H1 (cell line): ENCODE results near the gene DNAJC22. TPM values are rescaled to one million over a fixed set of nuclear protein-coding genes. Genes with fewer than 3 reads are reported as not detected.

Source experiments
- ASH2L ChIP-seq: fragments of 200-600, 300-600 bp; sonication (generic); IDR thresholded peaks from one replicate; pipeline ENCODE4 v1.7.1; 2017; ENCODE audit warnings: low read length
- ATF2 ChIP-seq: IDR thresholded peaks from 2 replicates; pipeline ENCODE4 v1.6.1; 2012; ENCODE audit warnings: low read length, inconsistent platforms
- BACH1 ChIP-seq: IDR thresholded peaks from 2 replicates; pipeline ENCODE4 v1.6.1; 2012; ENCODE audit warnings: low read length, improper control_type of control experiment
- BRCA1 ChIP-seq: IDR thresholded peaks from 2 replicates; pipeline ENCODE4 v1.6.1; 2012; ENCODE audit warnings: low read depth, low read length, improper control_type of control experiment
- CEBPB ChIP-seq: IDR thresholded peaks from 2 replicates; pipeline ENCODE4 v1.6.1; 2012; ENCODE audit warnings: low read depth, low read length
- CTBP2 ChIP-seq: IDR thresholded peaks from 2 replicates; pipeline ENCODE4 v1.7.0; 2011; ENCODE audit warnings: borderline replicate concordance, mild to moderate bottlenecking, moderate library complexity, mixed read lengths, low read length; ENCODE audit not compliant: insufficient read depth, insufficient read length
- E2F6 ChIP-seq: IDR thresholded peaks from 2 replicates; pipeline ENCODE4 v1.6.1; 2012; ENCODE audit warnings: inconsistent platforms
- EZH2 ChIP-seq: fragments of 200-600 bp; sonication (generic); IDR thresholded peaks from 2 replicates; pipeline ENCODE4 v1.7.1; 2012; ENCODE audit warnings: low read depth, mild to moderate bottlenecking, moderate library complexity, low read length, inconsistent platforms; ENCODE audit not compliant: severe bottlenecking
- KDM4A ChIP-seq: IDR thresholded peaks from one replicate; pipeline ENCODE4 v1.7.1; 2012; ENCODE audit warnings: low read depth, mild to moderate bottlenecking, moderate library complexity, low read length, inconsistent platforms; ENCODE audit not compliant: severe bottlenecking
- KDM5A ChIP-seq: fragments of 200-600 bp; IDR thresholded peaks from 2 replicates; pipeline ENCODE4 v1.7.1; 2012; ENCODE audit warnings: mild to moderate bottlenecking, low read length, inconsistent platforms, mixed read lengths
- POLR2A ChIP-seq, 2 experiments: IDR thresholded peaks; 1 replicate in 1 of 2; 2 replicates in 1 of 2; pipeline ENCODE4 v1.6.1; 2011; ENCODE audit warnings: low read depth in 2 of 2, low read length in 2 of 2, mild to moderate bottlenecking in 2 of 2; ENCODE audit errors: control extremely low read depth in 1 of 2
- RNF2 ChIP-seq: fragments of 200-900, 300-1000 bp; sonication (generic); IDR thresholded peaks from 2 replicates; pipeline ENCODE4 v1.7.1; 2016; ENCODE audit warnings: borderline replicate concordance, low read depth, mild to moderate bottlenecking, antibody characterized with exemption, low read length; ENCODE audit not compliant: poor library complexity, severe bottlenecking; ENCODE audit errors: missing control alignments
- RXRA ChIP-seq: IDR thresholded peaks from 2 replicates; pipeline ENCODE4 v1.6.1; 2011; ENCODE audit warnings: low read depth, mild to moderate bottlenecking, low read length, moderate library complexity; ENCODE audit not compliant: insufficient read depth
- SIRT6 ChIP-seq: IDR thresholded peaks from one replicate; pipeline ENCODE4 v1.7.1; 2012; ENCODE audit warnings: low read length, inconsistent platforms
- SP2 ChIP-seq: IDR thresholded peaks from 2 replicates; pipeline ENCODE4 v1.6.1; 2012; ENCODE audit warnings: mild to moderate bottlenecking, low read length, inconsistent platforms
- TEAD4 ChIP-seq: IDR thresholded peaks from 2 replicates; pipeline ENCODE4 v1.6.1; 2012; ENCODE audit warnings: low read depth, low read length, inconsistent platforms, mixed read lengths
- polyA plus RNA-seq, 7 experiments: library from polyadenylated mRNA; depleted of rRNA in 3 of 7; stranded (reverse) in 5 of 7; unstranded in 2 of 7; fragments of >200 nt in 5 of 7; fragments of 200-250 nt in 2 of 7; gene quantifications; 1 replicate in 5 of 7; 2 replicates in 1 of 7; 4 replicates in 1 of 7; pipeline versions ENCODE4 v1.2.1 to v1.2.3, GENCODE V29; 2011 to 2013; ENCODE audit warnings: missing spikeins in 2 of 7, mixed read lengths in 2 of 7
- total RNA-seq: library from RNA; stranded (reverse); fragmentation: NEBNext Ultra II Directional; extraction: Animal tissue kit (Norgen Biotek cat#: 25700); gene quantifications from 2 replicates; pipeline ENCODE4 v1.2.1, GENCODE V29; 2021

DNAJC22 gene
- total and polyA plus RNA-seq, 2 of the 8 experiments (the other 6 are each of a cell fraction or from before 2014, with no cell fraction given): 0.20 to 0.39 TPM

- peak; percentile 62 for TF ChIP-seq RNF2
- TF ChIP-seq EZH2: peak; percentile 87
- peak; percentile 52; the same call in 1 of the 2 replicates for TF ChIP-seq E2F6
- TF ChIP-seq CTBP2: no peak
- TF ChIP-seq ASH2L: peak; percentile 16
- TF ChIP-seq TEAD4: no peak
- no peak for TF ChIP-seq POLR2A (IDR thresholded peaks at IDR 0.05; ENCODE audit: control extremely low read depth in 1 of 2, low read depth in 2 of 2, low read length in 2 of 2)
- no peak for TF ChIP-seq RXRA
- no peak for TF ChIP-seq SP2
- no peak for TF ChIP-seq ATF2
- peak; percentile 35 for TF ChIP-seq KDM4A
- TF ChIP-seq KDM5A: no peak
- TF ChIP-seq BACH1: no peak
- TF ChIP-seq BRCA1: no peak
- no peak for TF ChIP-seq SIRT6
- TF ChIP-seq CEBPB: no peak
Measured at GRCh38 chr12:49346659-49347310, at the start of gene DNAJC22 (continued).
